ENCODE data around the gene PCDHGC3.
"Not testable (repeated sequence)": the region's sequence is repeated elsewhere in the genome, so short reads cannot be mapped to it uniquely, and the experiment has no call there.

The PCDHGC3 gene

DNA sequence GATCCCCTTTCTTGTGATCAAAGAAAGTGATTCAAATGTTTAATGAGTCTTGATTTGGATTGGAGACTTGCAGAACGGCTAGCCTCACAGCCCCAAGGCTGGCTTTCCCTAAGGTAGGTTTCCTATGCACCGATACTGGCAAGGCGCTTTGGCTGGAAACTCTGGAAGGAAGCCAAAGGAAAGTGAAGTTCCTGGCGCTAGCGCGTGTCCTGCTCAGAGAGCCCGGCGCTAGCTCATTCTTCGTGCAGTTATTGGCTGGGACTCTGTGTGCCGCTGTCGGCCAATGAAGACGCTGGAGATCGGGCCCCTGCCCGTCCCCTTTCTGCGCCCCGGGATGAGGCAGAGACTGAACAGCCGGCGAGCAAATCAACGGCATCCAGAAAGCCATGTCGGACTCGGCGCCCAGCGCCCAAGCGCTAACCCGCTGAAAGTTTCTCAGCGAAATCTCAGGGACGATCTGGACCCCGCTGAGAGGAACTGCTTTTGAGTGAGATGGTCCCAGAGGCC is at the start of gene PCDHGC3:
Gene PCDHGC3, plus strand, starts transcription at position 342 of the 507 bp plus-strand sequence. Its CDS starts 151 bp downstream, at position 493.
- H3K4me1 ChIP-seq (ENCODE audit: control insufficient read depth, insufficient read depth, low read length) = peaks cover 25% of the 10 kb centered on the region
- no peaks in the 10 kb centered on the region for H3K27me3 ChIP-seq (replicated peaks; ENCODE audit: control insufficient read depth, insufficient read depth, low read length)
- DNase-seq (ENCODE audit: low read depth) = peak; percentile 99
- H3K36me3 ChIP-seq (ENCODE audit: control insufficient read depth, insufficient read depth, low read length, severe bottlenecking) = no peaks in the 10 kb centered on the region
- peak within 1 kb of the TSS; percentile 97 for H3K4me3 ChIP-seq (ENCODE audit: low read length)
- peak within 1 kb of the TSS; percentile 93 for H3K9ac ChIP-seq (ENCODE audit: low read length)
- no peaks in the 10 kb centered on the region for H3K9me3 ChIP-seq (ENCODE audit: control insufficient read depth, low read length)

DNA sequence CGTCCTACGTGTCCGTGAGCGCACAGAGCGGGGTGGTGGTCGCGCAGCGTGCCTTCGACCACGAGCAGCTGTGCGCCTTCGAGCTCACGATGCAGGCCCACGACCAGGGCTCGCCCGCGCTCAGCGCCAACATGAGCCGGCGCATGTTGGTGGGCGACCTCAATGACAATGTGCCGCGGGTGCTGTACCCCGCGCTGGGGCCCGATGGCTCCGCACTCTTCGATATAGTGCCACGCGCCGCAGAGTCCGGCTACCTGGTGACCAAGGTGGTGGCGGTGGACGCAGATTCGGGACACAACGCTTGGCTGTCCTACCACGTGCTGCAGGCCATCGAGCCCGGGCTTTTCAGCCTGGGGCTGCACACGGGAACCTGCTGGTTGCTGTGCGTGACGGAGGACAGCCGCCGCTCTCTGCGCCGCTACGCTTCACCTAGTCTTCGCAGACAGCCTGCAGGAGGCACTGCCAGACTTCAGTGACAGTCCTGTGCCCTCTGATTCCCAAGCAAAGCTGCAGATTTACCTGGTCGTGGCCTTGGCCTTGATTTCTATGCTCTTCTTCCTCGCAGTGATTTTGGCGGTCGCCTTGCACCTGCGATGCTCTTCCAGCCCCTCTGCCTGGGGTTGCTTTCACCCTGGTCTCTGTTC is 47.9 kb upstream of the PCDHGC3 start:
- Histone ChIP-seq H3K36me3 (ENCODE audit: control insufficient read depth, insufficient read depth, low read length, severe bottlenecking) (peaks cover 12% of the 10 kb centered on the region), H3K27me3 (replicated peaks; ENCODE audit: control insufficient read depth, insufficient read depth, low read length) (no peaks in the 10 kb centered on the region), H3K4me3 (ENCODE audit: low read length) (no peak overlapping the region), H3K4me1 (ENCODE audit: control insufficient read depth, insufficient read depth, low read length) (peaks cover 16% of the 10 kb centered on the region), H3K9me3 (ENCODE audit: control insufficient read depth, low read length) (peaks cover 35% of the 10 kb centered on the region), H3K9ac (ENCODE audit: low read length) (no peak overlapping the region)
- no peak for DNase-seq (ENCODE audit: low read depth)

DNA sequence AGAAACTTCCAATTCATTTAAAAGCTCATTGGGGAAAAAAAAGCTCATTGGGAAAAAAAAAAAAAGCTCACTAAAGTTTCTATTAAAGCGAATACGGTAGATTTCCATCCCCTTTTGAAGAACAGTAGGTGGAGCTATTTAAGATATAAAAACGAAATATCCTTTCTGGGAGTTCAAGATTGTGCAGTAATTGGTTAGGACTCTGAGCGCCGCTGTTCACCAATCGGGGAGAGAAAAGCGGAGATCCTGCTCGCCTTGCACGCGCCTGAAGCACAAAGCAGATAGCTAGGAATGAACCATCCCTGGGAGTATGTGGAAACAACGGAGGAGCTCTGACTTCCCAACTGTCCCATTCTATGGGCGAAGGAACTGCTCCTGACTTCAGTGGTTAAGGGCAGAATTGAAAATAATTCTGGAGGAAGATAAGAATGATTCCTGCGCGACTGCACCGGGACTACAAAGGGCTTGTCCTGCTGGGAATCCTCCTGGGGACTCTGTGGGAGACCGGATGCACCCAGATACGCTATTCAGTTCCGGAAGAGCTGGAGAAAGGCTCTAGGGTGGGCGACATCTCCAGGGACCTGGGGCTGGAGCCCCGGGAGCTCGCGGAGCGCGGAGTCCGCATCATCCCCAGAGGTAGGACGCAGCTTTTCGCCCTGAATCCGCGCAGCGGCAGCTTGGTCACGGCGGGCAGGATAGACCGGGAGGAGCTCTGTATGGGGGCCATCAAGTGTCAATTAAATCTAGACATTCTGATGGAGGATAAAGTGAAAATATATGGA is 45.2 kb upstream of the PCDHGC3 start, which contains the start of gene PCDHGA12:
Gene PCDHGA12, plus strand, starts transcription at position 176 of the 782 bp plus-strand sequence. Its CDS starts 253 bp downstream, at position 429.
- peaks cover 16% of the 10 kb centered on the region for H3K4me1 ChIP-seq (ENCODE audit: control insufficient read depth, insufficient read depth, low read length)
- H3K9me3 ChIP-seq (ENCODE audit: control insufficient read depth, low read length) = peaks cover 26% of the 10 kb centered on the region
- peak within 1 kb of the TSS; percentile 83 for H3K9ac ChIP-seq (ENCODE audit: low read length)
- DNase-seq (ENCODE audit: low read depth) = peak; percentile 36
- H3K4me3 ChIP-seq (ENCODE audit: low read length) = peak within 1 kb of the TSS; percentile 85
- peaks cover 12% of the 10 kb centered on the region for H3K36me3 ChIP-seq (ENCODE audit: control insufficient read depth, insufficient read depth, low read length, severe bottlenecking)
- H3K27me3 ChIP-seq (replicated peaks; ENCODE audit: control insufficient read depth, insufficient read depth, low read length) = no peaks in the 10 kb centered on the region

DNA sequence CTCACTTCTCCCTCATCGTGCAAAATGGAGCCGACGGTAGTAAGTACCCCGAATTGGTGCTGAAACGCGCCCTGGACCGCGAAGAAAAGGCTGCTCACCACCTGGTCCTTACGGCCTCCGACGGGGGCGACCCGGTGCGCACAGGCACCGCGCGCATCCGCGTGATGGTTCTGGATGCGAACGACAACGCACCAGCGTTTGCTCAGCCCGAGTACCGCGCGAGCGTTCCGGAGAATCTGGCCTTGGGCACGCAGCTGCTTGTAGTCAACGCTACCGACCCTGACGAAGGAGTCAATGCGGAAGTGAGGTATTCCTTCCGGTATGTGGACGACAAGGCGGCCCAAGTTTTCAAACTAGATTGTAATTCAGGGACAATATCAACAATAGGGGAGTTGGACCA is 44.5 kb upstream of the PCDHGC3 start:
- peaks cover 16% of the 10 kb centered on the region for H3K4me1 ChIP-seq (ENCODE audit: control insufficient read depth, insufficient read depth, low read length)
- H3K9me3 ChIP-seq (ENCODE audit: control insufficient read depth, low read length) = peaks cover 26% of the 10 kb centered on the region
- DNase-seq (ENCODE audit: low read depth) = no peak
- H3K27me3 ChIP-seq (replicated peaks; ENCODE audit: control insufficient read depth, insufficient read depth, low read length) = no peaks in the 10 kb centered on the region
- peak overlapping the region; percentile 83 for H3K9ac ChIP-seq (ENCODE audit: low read length)
- peak overlapping the region; percentile 85 for H3K4me3 ChIP-seq (ENCODE audit: low read length)
- H3K36me3 ChIP-seq (ENCODE audit: control insufficient read depth, insufficient read depth, low read length, severe bottlenecking) = peaks cover 12% of the 10 kb centered on the region

DNA sequence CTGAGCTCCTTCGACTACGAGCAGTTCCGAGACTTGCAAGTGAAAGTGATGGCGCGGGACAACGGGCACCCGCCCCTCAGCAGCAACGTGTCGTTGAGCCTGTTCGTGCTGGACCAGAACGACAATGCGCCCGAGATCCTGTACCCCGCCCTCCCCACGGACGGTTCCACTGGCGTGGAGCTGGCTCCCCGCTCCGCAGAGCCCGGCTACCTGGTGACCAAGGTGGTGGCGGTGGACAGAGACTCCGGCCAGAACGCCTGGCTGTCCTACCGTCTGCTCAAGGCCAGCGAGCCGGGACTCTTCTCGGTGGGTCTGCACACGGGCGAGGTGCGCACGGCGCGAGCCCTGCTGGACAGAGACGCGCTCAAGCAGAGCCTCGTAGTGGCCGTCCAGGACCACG is 43.5 kb upstream of the PCDHGC3 start:
- Histone ChIP-seq H3K9ac (ENCODE audit: low read length) (peak overlapping the region; percentile 83), H3K4me1 (ENCODE audit: control insufficient read depth, insufficient read depth, low read length) (peaks cover 16% of the 10 kb centered on the region), H3K36me3 (ENCODE audit: control insufficient read depth, insufficient read depth, low read length, severe bottlenecking) (peaks cover 11% of the 10 kb centered on the region), H3K9me3 (ENCODE audit: control insufficient read depth, low read length) (peaks cover 19% of the 10 kb centered on the region), H3K4me3 (ENCODE audit: low read length) (peak overlapping the region; percentile 85)
- not testable (repeated sequence) for DNase-seq (ENCODE audit: low read depth); H3K27me3 ChIP-seq (replicated peaks; ENCODE audit: control insufficient read depth, insufficient read depth, low read length)

DNA sequence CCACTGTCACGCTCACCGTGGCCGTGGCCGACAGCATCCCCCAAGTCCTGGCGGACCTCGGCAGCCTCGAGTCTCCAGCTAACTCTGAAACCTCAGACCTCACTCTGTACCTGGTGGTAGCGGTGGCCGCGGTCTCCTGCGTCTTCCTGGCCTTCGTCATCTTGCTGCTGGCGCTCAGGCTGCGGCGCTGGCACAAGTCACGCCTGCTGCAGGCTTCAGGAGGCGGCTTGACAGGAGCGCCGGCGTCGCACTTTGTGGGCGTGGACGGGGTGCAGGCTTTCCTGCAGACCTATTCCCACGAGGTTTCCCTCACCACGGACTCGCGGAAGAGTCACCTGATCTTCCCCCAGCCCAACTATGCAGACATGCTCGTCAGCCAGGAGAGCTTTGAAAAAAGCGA is 43.0 kb upstream of the PCDHGC3 start:
- not testable (repeated sequence) for H3K36me3 ChIP-seq (ENCODE audit: control insufficient read depth, insufficient read depth, low read length, severe bottlenecking); DNase-seq (ENCODE audit: low read depth); H3K27me3 ChIP-seq (replicated peaks; ENCODE audit: control insufficient read depth, insufficient read depth, low read length); H3K9ac ChIP-seq (ENCODE audit: low read length)
- peaks cover 16% of the 10 kb centered on the region for H3K4me1 ChIP-seq (ENCODE audit: control insufficient read depth, insufficient read depth, low read length)
- H3K9me3 ChIP-seq (ENCODE audit: control insufficient read depth, low read length) = peaks cover 15% of the 10 kb centered on the region
- peak overlapping the region; percentile 85 for H3K4me3 ChIP-seq (ENCODE audit: low read length)

DNA sequence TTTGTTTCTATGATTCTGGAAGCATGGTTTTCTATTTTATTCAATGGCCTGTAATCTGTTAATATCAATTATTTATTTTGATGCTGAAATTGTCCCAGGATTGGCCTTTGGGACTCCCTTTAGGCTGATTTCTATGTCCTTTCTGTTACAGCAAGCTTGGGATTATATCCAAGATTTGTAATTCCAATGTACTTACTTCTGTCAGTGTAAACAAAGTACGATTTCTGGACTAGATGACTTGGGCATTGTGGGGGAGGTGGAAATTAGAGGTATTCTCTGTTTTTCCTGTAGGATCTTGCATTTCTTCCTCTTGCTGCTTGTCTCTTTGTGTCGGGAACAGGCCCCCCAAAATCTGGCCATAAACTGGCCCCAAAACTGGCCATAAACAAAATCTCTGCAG is 41.8 kb upstream of the PCDHGC3 start:
- Histone ChIP-seq H3K4me3 (ENCODE audit: low read length) (peak overlapping the region; percentile 1), H3K36me3 (ENCODE audit: control insufficient read depth, insufficient read depth, low read length, severe bottlenecking) (no peaks in the 10 kb centered on the region), H3K9me3 (ENCODE audit: control insufficient read depth, low read length) (peaks cover 10% of the 10 kb centered on the region), H3K4me1 (ENCODE audit: control insufficient read depth, insufficient read depth, low read length) (peaks cover 16% of the 10 kb centered on the region), H3K9ac (ENCODE audit: low read length) (no peak overlapping the region), H3K27me3 (replicated peaks; ENCODE audit: control insufficient read depth, insufficient read depth, low read length) (no peaks in the 10 kb centered on the region)
- DNase-seq (ENCODE audit: low read depth) = peak; percentile 21

DNA sequence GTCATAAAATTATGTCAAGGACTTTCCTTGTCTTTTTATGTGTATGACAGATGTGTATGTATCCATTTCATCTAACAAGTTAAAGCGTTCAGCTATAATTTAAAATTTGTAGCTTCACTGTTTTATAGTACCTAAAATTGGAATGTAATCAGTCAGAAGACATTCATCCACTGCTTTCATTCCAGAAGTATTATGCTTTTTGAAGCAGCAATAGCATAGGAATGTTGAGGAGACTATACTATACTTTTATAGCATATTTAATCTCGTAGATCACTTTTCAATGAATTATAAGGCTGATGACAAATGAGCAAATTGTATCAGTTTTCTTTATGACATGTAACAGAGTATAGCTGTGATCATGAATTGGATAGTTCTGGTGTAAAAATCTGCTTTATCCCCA is 38.5 kb upstream of the PCDHGC3 start:
- no peak overlapping the region for H3K9ac ChIP-seq (ENCODE audit: low read length)
- no peaks in the 10 kb centered on the region for H3K36me3 ChIP-seq (ENCODE audit: control insufficient read depth, insufficient read depth, low read length, severe bottlenecking)
- peaks cover under 1% of the 10 kb centered on the region for H3K4me1 ChIP-seq (ENCODE audit: control insufficient read depth, insufficient read depth, low read length)
- H3K4me3 ChIP-seq (ENCODE audit: low read length) = no peak overlapping the region
- H3K27me3 ChIP-seq (replicated peaks; ENCODE audit: control insufficient read depth, insufficient read depth, low read length) = no peaks in the 10 kb centered on the region
- DNase-seq (ENCODE audit: low read depth) = peak; percentile 31
- no peaks in the 10 kb centered on the region for H3K9me3 ChIP-seq (ENCODE audit: control insufficient read depth, low read length)

DNA sequence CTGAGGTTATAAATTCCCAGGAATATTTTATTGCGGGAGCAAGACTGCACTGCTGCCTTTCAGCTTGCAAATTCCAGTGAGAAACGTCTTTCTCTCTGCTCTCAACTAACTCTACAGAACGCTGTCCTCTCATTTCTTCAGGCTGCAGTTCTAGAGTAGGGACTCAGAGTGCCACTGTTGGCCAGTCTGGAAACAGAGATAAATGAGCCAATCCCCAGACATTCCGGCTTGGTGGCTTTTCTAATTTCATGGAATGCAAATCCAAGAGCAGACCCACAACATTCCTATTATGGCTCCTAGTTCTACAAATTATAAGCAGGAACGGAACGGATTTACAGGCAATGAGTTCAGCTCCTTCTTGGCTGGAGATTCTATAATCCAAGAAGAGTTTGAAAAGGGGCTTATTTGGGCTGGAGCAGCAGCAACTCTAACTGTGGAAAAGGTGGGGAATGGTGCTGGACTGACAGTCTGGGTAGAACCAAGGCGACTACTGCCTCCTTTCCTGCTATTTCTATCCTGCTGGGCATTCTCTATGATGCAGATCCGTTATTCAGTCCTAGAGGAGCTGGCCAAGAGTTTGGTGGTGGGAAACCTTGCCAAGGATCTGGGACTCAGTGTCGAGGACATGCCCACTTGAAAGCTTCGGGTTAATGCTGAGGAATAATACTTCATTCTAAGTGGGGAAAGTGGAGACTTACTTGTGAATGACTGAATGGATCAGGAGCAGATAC is 36.2 kb upstream of the PCDHGC3 start:
- no peak for DNase-seq (ENCODE audit: low read depth)
- H3K9ac ChIP-seq (ENCODE audit: low read length) = no peak overlapping the region
- H3K4me3 ChIP-seq (ENCODE audit: low read length) = no peak overlapping the region
- no peaks in the 10 kb centered on the region for H3K9me3 ChIP-seq (ENCODE audit: control insufficient read depth, low read length)
- no peaks in the 10 kb centered on the region for H3K27me3 ChIP-seq (replicated peaks; ENCODE audit: control insufficient read depth, insufficient read depth, low read length)
- no peaks in the 10 kb centered on the region for H3K36me3 ChIP-seq (ENCODE audit: control insufficient read depth, insufficient read depth, low read length, severe bottlenecking)
- no peaks in the 10 kb centered on the region for H3K4me1 ChIP-seq (ENCODE audit: control insufficient read depth, insufficient read depth, low read length)

DNA sequence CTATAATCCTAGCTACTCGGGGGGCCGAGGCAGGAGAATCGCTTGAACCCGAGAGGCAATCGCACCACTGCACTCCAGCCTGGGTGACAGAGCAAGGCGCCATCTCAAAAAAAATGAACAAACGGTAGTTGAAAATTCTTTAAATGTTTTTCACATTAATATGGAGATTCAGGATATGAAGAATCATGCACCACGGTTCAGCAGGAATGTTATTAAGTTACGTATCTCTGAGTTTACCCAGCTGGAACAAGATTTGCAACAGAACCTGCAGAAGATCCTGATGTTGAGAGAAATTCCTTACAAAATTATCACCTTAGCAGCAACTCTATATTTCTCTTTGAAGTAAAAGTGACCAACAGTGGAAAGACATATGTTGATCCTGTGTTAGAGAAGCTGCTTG is 35.4 kb upstream of the PCDHGC3 start:
- Histone ChIP-seq H3K9me3 (ENCODE audit: control insufficient read depth, low read length) (no peaks in the 10 kb centered on the region), H3K4me3 (ENCODE audit: low read length) (no peak overlapping the region), H3K9ac (ENCODE audit: low read length) (no peak overlapping the region), H3K4me1 (ENCODE audit: control insufficient read depth, insufficient read depth, low read length) (no peaks in the 10 kb centered on the region), H3K27me3 (replicated peaks; ENCODE audit: control insufficient read depth, insufficient read depth, low read length) (no peaks in the 10 kb centered on the region), H3K36me3 (ENCODE audit: control insufficient read depth, insufficient read depth, low read length, severe bottlenecking) (no peaks in the 10 kb centered on the region)
- no peak for DNase-seq (ENCODE audit: low read depth)

All from adipocyte (in vitro differentiated cells).